ENCODE data around the gene DHRS4L2.
"Not testable (repeated sequence)": the region's sequence is repeated elsewhere in the genome, so short reads cannot be mapped to it uniquely, and the experiment has no call there.

Gene DHRS4L2

DNA sequence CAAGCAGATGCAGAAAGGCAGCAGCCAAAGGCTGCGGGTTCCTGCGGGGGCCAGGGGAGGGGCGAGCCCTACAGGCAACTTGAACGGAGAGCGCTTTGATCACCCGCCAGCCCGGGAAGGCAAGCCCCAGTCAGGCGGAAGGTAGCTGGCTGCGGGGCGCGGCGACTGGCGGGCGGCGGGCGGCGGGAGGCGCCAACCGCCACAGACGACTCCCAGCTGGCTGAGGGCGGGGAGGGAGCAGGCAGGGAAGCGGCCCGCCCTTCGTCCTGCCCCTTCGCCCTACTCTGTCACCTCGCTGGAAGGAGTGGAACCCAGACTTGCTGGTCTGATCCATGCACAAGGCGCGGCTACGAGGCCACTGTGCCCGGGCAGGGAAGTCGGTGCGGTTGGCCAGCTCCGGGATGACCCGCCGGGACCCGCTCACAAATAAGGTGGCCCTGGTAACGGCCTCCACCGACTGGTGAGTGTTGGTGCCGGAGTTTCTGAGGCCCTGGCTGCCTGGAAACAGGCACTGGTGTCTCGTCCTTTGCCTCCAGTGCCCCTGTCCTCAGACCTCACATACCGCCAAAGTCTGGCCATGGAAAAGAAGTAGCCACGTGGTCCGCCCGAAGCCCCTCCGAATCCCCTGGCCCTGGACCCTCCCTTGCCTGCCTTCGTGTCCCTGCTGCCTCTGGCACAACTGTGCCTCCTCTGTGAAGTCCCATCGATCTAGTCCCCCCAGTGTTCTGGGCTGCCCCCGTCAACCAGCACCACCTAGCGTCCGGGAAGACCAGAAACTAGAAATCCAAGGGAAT, 47.6 kb downstream of the DHRS4L2 start:
- in situ Hi-C loops (cut with MboI; ENCODE audit: low pct_unique_long_range_greater_than_20kb, low sequenced_read_pairs, unreplicated experiment): no loop called here
- TF ChIP-seq, protein P1, sequence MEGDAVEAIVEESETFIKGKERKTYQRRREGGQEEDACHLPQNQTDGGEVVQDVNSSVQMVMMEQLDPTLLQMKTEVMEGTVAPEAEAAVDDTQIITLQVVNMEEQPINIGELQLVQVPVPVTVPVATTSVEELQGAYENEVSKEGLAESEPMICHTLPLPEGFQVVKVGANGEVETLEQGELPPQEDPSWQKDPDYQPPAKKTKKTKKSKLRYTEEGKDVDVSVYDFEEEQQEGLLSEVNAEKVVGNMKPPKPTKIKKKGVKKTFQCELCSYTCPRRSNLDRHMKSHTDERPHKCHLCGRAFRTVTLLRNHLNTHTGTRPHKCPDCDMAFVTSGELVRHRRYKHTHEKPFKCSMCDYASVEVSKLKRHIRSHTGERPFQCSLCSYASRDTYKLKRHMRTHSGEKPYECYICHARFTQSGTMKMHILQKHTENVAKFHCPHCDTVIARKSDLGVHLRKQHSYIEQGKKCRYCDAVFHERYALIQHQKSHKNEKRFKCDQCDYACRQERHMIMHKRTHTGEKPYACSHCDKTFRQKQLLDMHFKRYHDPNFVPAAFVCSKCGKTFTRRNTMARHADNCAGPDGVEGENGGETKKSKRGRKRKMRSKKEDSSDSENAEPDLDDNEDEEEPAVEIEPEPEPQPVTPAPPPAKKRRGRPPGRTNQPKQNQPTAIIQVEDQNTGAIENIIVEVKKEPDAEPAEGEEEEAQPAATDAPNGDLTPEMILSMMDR (IDR thresholded peaks at IDR 0.05; ENCODE audit: extremely low read depth, insufficient read depth, missing control alignments): peak; percentile 82
- peak; percentile 78 for DNase-seq (ENCODE audit: low spot score)

DNA sequence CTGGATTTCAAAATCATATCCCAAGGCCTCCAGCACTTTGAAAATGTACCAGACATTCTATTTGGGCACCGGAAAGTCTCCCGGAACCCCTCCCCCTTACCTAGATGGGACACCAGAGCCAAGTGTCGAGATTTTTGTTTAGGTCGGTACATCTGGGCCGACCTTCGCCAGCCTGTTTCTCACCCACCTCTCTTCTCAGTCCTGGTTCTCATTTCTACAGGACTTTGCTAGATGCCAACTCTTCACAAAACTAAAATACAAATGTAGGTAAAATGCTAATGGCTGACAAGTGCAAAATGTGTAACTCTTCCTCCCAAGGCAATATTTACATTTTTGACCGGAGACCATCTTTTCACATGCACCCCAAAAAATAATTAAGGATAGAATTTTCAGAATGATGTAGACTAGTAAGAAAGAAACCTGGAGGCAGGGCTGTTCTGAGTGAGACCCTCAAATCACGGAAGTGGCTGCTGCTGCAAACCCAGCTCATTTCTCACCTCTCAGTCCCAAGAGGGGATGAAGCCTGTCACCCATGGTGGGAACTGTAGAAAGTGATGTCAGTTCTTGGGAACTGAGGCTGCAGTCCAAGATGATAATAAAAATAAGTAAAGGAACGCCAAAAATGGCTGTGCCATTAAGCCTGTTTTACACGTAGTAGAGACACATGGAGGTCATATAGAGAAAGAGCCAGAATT, 48.4 kb downstream of the DHRS4L2 start:
- in situ Hi-C loops (cut with MboI; ENCODE audit: low pct_unique_long_range_greater_than_20kb, low sequenced_read_pairs, unreplicated experiment): not testable (repeated sequence)
- DNase-seq (ENCODE audit: low spot score): peak; percentile 15

DNA sequence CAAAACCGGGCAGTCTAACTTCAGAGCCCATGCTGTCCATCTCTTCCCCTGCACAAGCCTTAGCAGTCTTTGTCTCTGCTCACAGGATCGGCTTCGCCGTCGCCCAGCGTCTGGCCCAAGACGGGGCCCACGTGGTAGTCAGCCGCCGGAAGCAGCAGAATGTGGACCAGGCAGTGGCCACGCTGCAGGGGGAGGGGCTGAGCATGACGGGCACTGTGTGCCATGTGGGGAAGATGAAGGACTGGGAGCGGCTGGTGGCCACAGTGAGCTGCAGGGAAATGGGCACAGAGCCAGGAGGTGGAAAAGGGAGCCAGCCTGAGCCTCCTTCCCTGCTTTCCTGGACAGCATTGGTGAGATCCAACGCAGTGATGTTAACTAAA, 48.9 kb downstream of the DHRS4L2 start:
- TF ChIP-seq, protein P1 (IDR thresholded peaks at IDR 0.05; ENCODE audit: extremely low read depth, insufficient read depth, missing control alignments): no peak
- in situ Hi-C loops (cut with MboI; ENCODE audit: low pct_unique_long_range_greater_than_20kb, low sequenced_read_pairs, unreplicated experiment): no loop called here

DNA sequence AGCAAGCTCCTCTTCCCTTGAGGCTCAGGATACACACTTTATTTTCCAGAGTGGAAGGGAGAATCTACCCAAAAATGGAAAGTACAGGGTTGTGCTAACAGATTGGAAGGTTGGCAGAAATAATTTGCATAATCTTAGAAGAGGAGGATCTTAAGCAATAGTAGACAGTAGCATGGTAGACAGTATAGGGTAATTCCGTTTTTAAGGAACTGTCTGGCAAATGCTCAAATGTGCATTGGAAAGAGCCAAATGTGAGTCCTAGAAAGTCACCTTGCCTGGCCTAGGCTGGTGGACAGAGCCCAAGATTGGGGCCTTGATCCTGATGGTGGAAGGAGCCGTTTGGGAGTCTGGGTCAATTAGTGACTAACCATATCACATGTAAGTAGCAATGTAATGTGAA, 50.0 kb downstream of the DHRS4L2 start:
- TF ChIP-seq, protein P1 (IDR thresholded peaks at IDR 0.05; ENCODE audit: extremely low read depth, insufficient read depth, missing control alignments): no peak
- no peak for DNase-seq (ENCODE audit: low spot score)
- in situ Hi-C loops (cut with MboI; ENCODE audit: low pct_unique_long_range_greater_than_20kb, low sequenced_read_pairs, unreplicated experiment): no loop called here

More for the DNA sequence above, 48.9 kb downstream of the DHRS4L2 start:
- DNase-seq (ENCODE audit: low spot score): no peak

DNA sequence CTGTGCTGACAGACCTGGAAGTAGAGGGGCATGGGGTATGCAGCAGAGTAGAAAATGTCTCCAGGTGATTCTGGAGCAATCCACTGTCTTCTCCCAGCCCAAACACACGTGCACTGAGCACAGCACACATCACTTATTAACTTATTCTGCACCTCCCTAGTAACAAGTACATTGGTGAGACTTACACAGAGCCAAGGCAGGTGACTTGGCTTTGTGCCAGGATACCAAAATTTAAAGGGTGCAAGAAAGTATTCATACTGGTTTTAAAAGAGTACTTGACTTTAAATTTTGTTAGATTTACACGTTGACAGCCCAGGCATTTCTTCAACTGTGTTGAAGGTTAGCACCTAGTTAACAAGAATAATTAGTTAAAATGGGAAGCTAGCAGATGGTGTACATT, 52.0 kb downstream of the DHRS4L2 start:
- TF ChIP-seq, protein P1 (IDR thresholded peaks at IDR 0.05; ENCODE audit: extremely low read depth, insufficient read depth, missing control alignments): no peak
- in situ Hi-C loops (cut with MboI; ENCODE audit: low pct_unique_long_range_greater_than_20kb, low sequenced_read_pairs, unreplicated experiment): no loop called here
- no peak for DNase-seq (ENCODE audit: low spot score)

DNA sequence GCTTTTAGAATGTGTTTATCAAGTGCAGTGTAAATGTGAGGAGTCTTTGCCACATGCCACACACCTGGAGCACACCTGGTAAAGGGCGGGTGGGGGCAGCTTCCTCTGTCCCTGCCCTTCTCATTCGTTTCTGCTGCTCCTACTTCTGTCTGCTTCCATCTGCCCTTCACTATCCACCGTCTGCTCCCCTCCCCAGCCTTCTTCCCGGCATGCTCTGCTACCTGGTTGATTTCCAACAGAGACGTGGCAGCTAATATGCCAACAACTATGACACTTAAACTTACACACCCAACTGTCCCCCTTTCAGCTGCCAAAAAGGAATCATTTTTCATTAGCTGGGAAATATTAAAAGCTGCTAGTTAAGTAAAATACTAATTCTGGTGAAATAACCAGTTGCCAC, 54.0 kb downstream of the DHRS4L2 start:
- TF ChIP-seq, protein P1 (IDR thresholded peaks at IDR 0.05; ENCODE audit: extremely low read depth, insufficient read depth, missing control alignments): no peak
- no peak for DNase-seq (ENCODE audit: low spot score)
- in situ Hi-C loops (cut with MboI; ENCODE audit: low pct_unique_long_range_greater_than_20kb, low sequenced_read_pairs, unreplicated experiment): no loop called here

DNA sequence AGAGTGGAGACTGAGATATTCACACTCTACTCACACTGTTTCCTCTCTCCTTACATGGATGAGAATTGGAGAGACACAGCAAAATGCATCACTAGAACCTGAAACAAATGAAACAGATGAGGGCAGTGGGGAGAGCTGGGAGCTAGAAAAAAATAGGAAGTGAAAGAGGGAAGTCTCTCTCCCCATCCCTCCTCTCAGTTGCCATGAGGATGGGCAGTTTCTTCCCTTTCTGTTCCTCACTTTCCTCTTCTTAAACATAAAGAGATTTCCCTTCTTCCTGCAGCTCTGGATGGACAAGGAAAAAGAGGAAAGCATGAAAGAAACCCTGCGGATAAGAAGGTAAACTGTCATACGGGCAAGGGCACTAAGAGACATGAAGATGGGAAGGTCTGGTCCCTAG, 60.3 kb downstream of the DHRS4L2 start:
- in situ Hi-C loops (cut with MboI; ENCODE audit: low pct_unique_long_range_greater_than_20kb, low sequenced_read_pairs, unreplicated experiment); DNase-seq (ENCODE audit: low spot score): not testable (repeated sequence)

DNA sequence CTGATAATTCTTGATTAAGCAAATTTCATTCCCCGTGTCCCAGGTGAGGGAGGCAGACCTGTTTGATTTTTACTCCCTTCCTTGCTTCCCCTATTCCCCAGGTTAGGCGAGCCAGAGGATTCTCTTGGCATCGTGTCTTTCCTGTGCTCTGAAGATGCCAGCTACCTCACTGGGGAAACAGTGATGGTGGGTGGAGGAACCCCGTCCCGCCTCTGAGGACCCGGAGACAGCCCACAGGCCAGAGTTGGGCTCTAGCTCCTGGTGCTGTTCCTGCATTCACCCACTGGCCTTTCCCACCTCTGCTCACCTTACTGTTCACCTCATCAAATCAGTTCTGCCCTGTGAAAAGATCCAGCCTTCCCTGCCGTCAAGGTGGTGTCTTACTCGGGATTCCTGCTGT, 62.0 kb downstream of the DHRS4L2 start:
- in situ Hi-C loops (cut with MboI; ENCODE audit: low pct_unique_long_range_greater_than_20kb, low sequenced_read_pairs, unreplicated experiment); DNase-seq (ENCODE audit: low spot score): not testable (repeated sequence)

All from GM13977 (cell line).